ENCODE results near the gene TYK2. TPM values are rescaled to one million over a fixed set of nuclear protein-coding genes. Genes with fewer than 3 reads are reported as not detected.

Gene TYK2
- total and polyA plus RNA-seq, 9 of the 15 experiments (the other 6 are each of a cell fraction or from before 2014, with no cell fraction given), result 15.0 to 182 (median 85.9) TPM

DNA sequence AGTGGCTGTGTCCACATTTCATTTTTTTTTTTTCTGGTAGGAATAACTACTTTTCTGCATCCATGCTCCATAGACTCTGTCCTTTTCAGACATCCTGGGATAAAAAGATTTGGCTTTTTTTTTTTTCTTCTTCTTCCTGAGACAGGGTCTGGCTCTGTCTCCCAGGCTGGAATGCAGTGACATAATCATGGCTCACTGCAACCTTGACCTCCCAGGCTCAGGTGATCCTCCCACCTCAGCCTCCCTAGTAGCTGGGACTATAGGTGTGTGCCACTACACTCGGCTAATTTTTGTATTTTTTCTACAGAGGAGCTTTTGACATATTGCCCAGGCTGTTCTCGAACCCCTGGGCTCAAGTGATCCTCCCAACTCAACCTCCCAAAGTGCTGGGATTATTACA lies 36.9 kb downstream of the TYK2 start (continued):
- no peak for TF ChIP-seq SETDB1 (IDR thresholded peaks at IDR 0.05; ENCODE audit: low read length)
- TF ChIP-seq PRPF4 (IDR thresholded peaks at IDR 0.05; ENCODE audit: insufficient read depth, low read depth, low read length, poor library complexity, severe bottlenecking), result no peak

DNA sequence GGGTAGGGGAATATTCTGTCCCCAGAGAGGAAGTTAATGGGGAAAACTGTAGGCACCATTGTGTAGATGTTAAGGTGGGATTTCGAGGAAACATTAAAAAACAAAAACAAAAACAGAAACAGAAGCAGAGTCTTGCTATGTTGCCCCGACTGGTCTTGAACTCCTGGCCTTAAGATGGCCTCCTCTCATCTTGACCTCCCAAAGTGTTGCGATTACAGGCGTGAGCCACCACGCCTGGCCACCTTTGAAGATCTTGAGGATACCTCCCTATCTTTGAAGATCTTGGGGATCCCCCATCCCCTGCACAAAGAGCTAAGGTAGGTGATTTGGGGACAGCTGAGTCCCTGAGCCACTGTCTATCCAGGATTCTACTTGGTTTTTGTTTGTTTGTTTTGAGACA lies 40.4 kb downstream of the TYK2 start:
- no peak for DNase-seq (ENCODE audit: extremely low read depth in 1 of 4, low spot score in 3 of 4)
- H3K9me1 ChIP-seq (ENCODE audit: control insufficient read depth, insufficient read depth, low read length), result no peaks in the 10 kb centered on the region
- no peak overlapping the region for H3K4me3 ChIP-seq
- no peaks in the 10 kb centered on the region for H3K36me3 ChIP-seq (ENCODE audit: control insufficient read depth, insufficient read depth, low read length)
- intact Hi-C loops (cut with micrococcal nuclease) (no loop called here), in situ Hi-C loops (cut with MboI) (no loop called here)
- FAIRE-seq, result no peak
- H4K20me1 ChIP-seq (replicated peaks; ENCODE audit: control insufficient read depth, insufficient read depth, low read length), result no peaks in the 10 kb centered on the region
- no peak overlapping the region for H3K4me2 ChIP-seq (ENCODE audit: insufficient read depth, low read length)
- peaks cover 9% of the 10 kb centered on the region; the same call in 1 of the 3 replicates for H3K79me2 ChIP-seq (ENCODE audit: control insufficient read depth, insufficient read depth, low read length)
- no peaks in the 10 kb centered on the region for H3K9me3 ChIP-seq (replicated peaks; ENCODE audit: control insufficient read depth, insufficient read depth, low read depth, low read length)
- no peak overlapping the region for H3K27ac ChIP-seq (ENCODE audit: extremely low read depth, low read depth, low read length)
- no TSS peak for BruUV-seq (replicated peaks)
- ChIA-PET CTCF (ENCODE audit: low intra/inter-chr PET ratio) (no interaction called here), POLR2A (no interaction called here)
- 46% methylated on average over 3 of the region's 5 CpGs for WGBS (ENCODE audit: insufficient coverage, low coverage, missing lambda C conversion rate)
- ATAC-seq, result no peak
- H2AFZ ChIP-seq (ENCODE audit: low read depth, low read length), result no peak overlapping the region
- H3K27me3 ChIP-seq (ENCODE audit: control insufficient read depth in 2 of 2, insufficient read depth in 2 of 2, low read length in 2 of 2), result no peaks in the 10 kb centered on the region
- TF ChIP-seq ZNF121 (CRISPR knock-in tag; conservative IDR thresholded peaks at IDR 0.05) (peak; percentile 51), BHLHE40 (IDR thresholded peaks at IDR 0.05; ENCODE audit: low read length) (no peak), RBM17 (IDR thresholded peaks at IDR 0.05; ENCODE audit: borderline replicate concordance, low read depth, low read length) (no peak)
- H3K4me1 ChIP-seq (replicated peaks in 1 of 2; ENCODE audit: control insufficient read depth in 2 of 2, insufficient read depth in 2 of 2, low read length in 2 of 2), result peaks cover 8 to 21% of the 10 kb centered on the region in 2 experiments; a peak in 4 of 5 replicates
- H3K9ac ChIP-seq (ENCODE audit: insufficient read depth in 1 of 2, low read depth in 2 of 2, low read length in 2 of 2), result no peak overlapping the region

All from K562 (cell line).